A549 (cell line): ENCODE measurements around the gene MSI2. TPM values are rescaled to one million over a fixed set of nuclear protein-coding genes. Genes with fewer than 3 reads are reported as not detected.

Experiments used
- ATAC-seq, 2 experiments: fragments of 200-7000 bp in 1 of 2; fragments of >200 bp in 1 of 2; cut with Nextera tagmentation in 1 of 2; cut with Tn5 transposase in 1 of 2; 3 replicates each; pipeline versions ENCODE4 v1.8.0 to v1.9.1; 2018 to 2020; ENCODE audit warnings: mild to moderate bottlenecking in 1 of 2, moderate library complexity in 1 of 2
- CTCF ChIA-PET: fragments of 300-600 bp; sonication (Branson Sonifier 250); formaldehyde crosslinking; extraction: SDS; loops from one replicate; lab custom pipeline; 2021; ENCODE audit warnings: antibody characterized with exemption, inconsistent platforms; lab: Yijun Ruan, JAX
- POLR2A ChIA-PET: fragments of 350-600 bp; formaldehyde crosslinking; extraction: SDS; loops from one replicate; lab custom pipeline; 2021; ENCODE audit warnings: antibody characterized with exemption, inconsistent platforms; lab: Yijun Ruan, JAX
- DNase-seq, 2 experiments: peaks; one replicate each; pipeline versions ENCODE4 v3.0.0 to v3.0.0-alpha.2; 2011 to 2016; ENCODE audit warnings: low read depth in 1 of 2, low spot score in 1 of 2
- FAIRE-seq: peaks from 2 replicates; lab custom pipeline; 2011; peaks lifted over from hg19 to GRCh38; lab: Jason Lieb, UNC
- H3K27ac ChIP-seq, 2 experiments: fragments of >200 bp; sonication (Bioruptor Twin); formaldehyde crosslinking; 3 replicates each; pipeline ENCODE4 v1.5.1; 2016 to 2017
- H3K4me1 ChIP-seq: fragments of >200 bp; sonication (Bioruptor Twin); formaldehyde crosslinking; 3 replicates; pipeline ENCODE4 v1.6.1; 2016
- H3K4me2 ChIP-seq: fragments of >200 bp; sonication (Bioruptor Twin); formaldehyde crosslinking; 3 replicates; pipeline ENCODE4 v1.6.1; 2016
- H3K4me3 ChIP-seq: fragments of >200 bp; sonication (Bioruptor Twin); formaldehyde crosslinking; 3 replicates; pipeline ENCODE4 v1.5.1; 2016
- H3K9me3 ChIP-seq: fragments of >200 bp; sonication (Bioruptor Twin); formaldehyde crosslinking; 3 replicates; pipeline ENCODE4 v1.6.1; 2016
- BHLHE40 ChIP-seq: IDR thresholded peaks from 2 replicates; pipeline ENCODE4 v1.6.1; 2012; ENCODE audit warnings: low read depth, low read length, inconsistent platforms
- CBX8 ChIP-seq: fragments of 200-600 bp; sonication (generic); IDR thresholded peaks from 2 replicates; pipeline ENCODE4 v1.6.1; 2016
- E2F6 ChIP-seq: IDR thresholded peaks from 2 replicates; pipeline ENCODE4 v1.6.1; 2012; ENCODE audit warnings: low read depth, borderline replicate concordance
- EHF ChIP-seq: fragments of 250-450 bp; sonication (Bioruptor Pico); IDR thresholded peaks from 2 replicates; pipeline ENCODE4 v1.5.0; 2020; ENCODE audit warnings: mild to moderate bottlenecking
- EP300 ChIP-seq, 2 experiments: fragments of >200 bp; sonication (Bioruptor Twin); formaldehyde crosslinking; IDR thresholded peaks; 2 replicates in 1 of 2; 3 replicates in 1 of 2; pipeline ENCODE4 v1.6.1; 2016 to 2017
- FOSB ChIP-seq: fragments of 250-450 bp; sonication (Bioruptor Pico); IDR thresholded peaks from 2 replicates; pipeline ENCODE4 v1.5.0; 2020; ENCODE audit warnings: mild to moderate bottlenecking, moderate library complexity
- FOXS1 ChIP-seq: fragments of 250-450 bp; sonication (Bioruptor Pico); IDR thresholded peaks from 2 replicates; pipeline ENCODE4 v1.5.0; 2020; ENCODE audit warnings: mild to moderate bottlenecking, moderate library complexity
- HOXA7 ChIP-seq: fragments of 250-450 bp; sonication (Bioruptor Pico); IDR thresholded peaks from 2 replicates; pipeline ENCODE4 v1.5.0; 2020; ENCODE audit warnings: mild to moderate bottlenecking, moderate library complexity
- JUNB ChIP-seq: fragments of >200 bp; sonication (Bioruptor Twin); formaldehyde crosslinking; IDR thresholded peaks from 2 replicates; pipeline ENCODE4 v1.6.1; 2016
- MAX ChIP-seq: IDR thresholded peaks from 2 replicates; pipeline ENCODE4 v1.6.1; 2012
- NFE2L2 ChIP-seq: fragments of 150-350 bp; conservative IDR thresholded peaks from 2 replicates; pipeline ENCODE4 v1.6.1; 2014; ENCODE audit warnings: low read length
- NPAS2 ChIP-seq: fragments of 250-450 bp; sonication (Bioruptor Pico); IDR thresholded peaks from 2 replicates; pipeline ENCODE4 v1.8.0; 2022; ENCODE audit warnings: mild to moderate bottlenecking, moderate library complexity, borderline replicate concordance
- NR3C1 ChIP-seq: fragments of >200 bp; sonication (Bioruptor Twin); formaldehyde crosslinking; IDR thresholded peaks from 3 replicates; pipeline ENCODE4 v1.6.1; 2017
- PHF8 ChIP-seq: fragments of 200-600 bp; sonication (generic); IDR thresholded peaks from 2 replicates; pipeline ENCODE4 v1.6.1; 2016; ENCODE audit warnings: low read depth, mild to moderate bottlenecking, antibody characterized with exemption, moderate library complexity, borderline replicate concordance
- POLR2A ChIP-seq: IDR thresholded peaks from 2 replicates; pipeline ENCODE4 v1.6.1; 2012; ENCODE audit warnings: mild to moderate bottlenecking, low read length
- SREBF2 ChIP-seq: fragments of 450-650 bp; IDR thresholded peaks from 2 replicates; pipeline ENCODE4 v1.6.1; 2014; ENCODE audit warnings: mild to moderate bottlenecking, moderate library complexity
- ZNF302 ChIP-seq: fragments of 250-450 bp; sonication (Bioruptor Pico); IDR thresholded peaks from 2 replicates; pipeline ENCODE4 v1.9.0; 2021; ENCODE audit warnings: inconsistent platforms, mild to moderate bottlenecking, moderate library complexity
- WGBS: methylation state at CpG from one replicate; pipeline ENCODE4 v1.1.6; 2017; ENCODE audit errors: missing lambda C conversion rate; 5-methylcytosine and 5-hydroxymethylcytosine counted together
- polyA plus RNA-seq, 4 experiments: library from polyadenylated mRNA; depleted of rRNA in 3 of 4; stranded (reverse); fragments of >200 nt; fragmentation: RNase III in 1 of 4; extraction: RNeasy Plus Mini Kit Qiagen cat#74134 plus additional on column Dnase treatment in 1 of 4; gene quantifications; 2 replicates in 3 of 4; 3 replicates in 1 of 4; pipeline ENCODE4 v1.2.3, GENCODE V29; 2011 to 2017
- TF ChIP-seq, protein P1 (sequence below): fragments of 250-450 bp; sonication (Bioruptor Pico); IDR thresholded peaks from 2 replicates; pipeline ENCODE4 v1.5.0; 2020; ENCODE audit warnings: low read depth, mild to moderate bottlenecking, moderate library complexity
- TF ChIP-seq, protein P2 (sequence below): fragments of >200 bp; sonication (Bioruptor Twin); formaldehyde crosslinking; IDR thresholded peaks from 2 replicates; pipeline ENCODE4 v1.6.1; 2016
- TF ChIP-seq, protein P3 (sequence below): fragments of >200 bp; sonication (Bioruptor Twin); formaldehyde crosslinking; IDR thresholded peaks from 3 replicates; pipeline ENCODE4 v1.6.1; 2016

Gene MSI2
- polyA plus RNA-seq, 2 of the 4 experiments (the other 2 are of a cell fraction), result 43.6 to 44.4 TPM

- no peak for ATAC-seq
Measured at GRCh38 chr17:57391076-57391825, 134.9 kb downstream of the MSI2 start.

DNA sequence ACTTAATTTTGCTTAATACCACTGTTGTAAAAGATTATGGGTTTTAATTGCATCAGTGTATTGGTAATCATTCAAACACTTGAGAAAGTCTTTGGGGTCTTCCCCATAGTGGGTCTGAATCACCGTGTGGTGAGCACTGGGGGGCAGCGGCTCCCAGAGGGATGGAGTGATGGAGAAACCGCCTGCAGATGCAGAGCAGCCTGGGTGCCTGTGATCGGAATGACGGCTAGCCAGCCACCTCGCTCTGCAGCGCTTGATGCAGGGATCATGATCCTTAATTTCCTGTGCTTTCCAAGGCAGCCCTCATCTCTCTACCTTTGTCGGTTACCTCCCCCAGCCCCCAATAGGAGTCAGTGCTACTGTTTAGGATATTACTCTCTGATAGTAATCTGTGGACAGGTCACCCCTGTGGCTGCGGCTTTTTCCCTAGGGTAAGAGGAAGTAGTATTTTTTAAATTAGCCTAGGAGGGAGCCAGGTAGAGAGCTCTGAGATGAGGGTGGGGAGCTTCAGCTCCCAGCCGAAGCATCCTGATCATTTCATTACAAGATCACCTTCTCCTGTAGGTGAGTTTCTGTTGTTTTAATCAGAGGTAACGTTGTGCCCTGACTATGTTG lies 135.6 kb downstream of the MSI2 start:
- 95% methylated on average over 11 of the region's 11 CpGs for WGBS
- ATAC-seq (no peak), DNase-seq (no peak), FAIRE-seq (no peak)
- H3K27ac ChIP-seq, result no peak overlapping the region
- H3K9me3 ChIP-seq, result peaks cover 26% of the 10 kb centered on the region
- H3K4me2 ChIP-seq, result no peak overlapping the region
- ChIA-PET POLR2A (no interaction called here), CTCF (interaction anchor here (1.1 kb wide), 1 partner anchor 15 kb away, joined by 3 read pairs; no protein-coding TSS in a partner anchor)
- H3K4me3 ChIP-seq, result no peak overlapping the region
- no peak for TF ChIP-seq HOXA7 (CRISPR knock-in tag)
- TF ChIP-seq POLR2A, result no peak
- TF ChIP-seq SREBF2, result no peak
- TF ChIP-seq, protein P1, sequence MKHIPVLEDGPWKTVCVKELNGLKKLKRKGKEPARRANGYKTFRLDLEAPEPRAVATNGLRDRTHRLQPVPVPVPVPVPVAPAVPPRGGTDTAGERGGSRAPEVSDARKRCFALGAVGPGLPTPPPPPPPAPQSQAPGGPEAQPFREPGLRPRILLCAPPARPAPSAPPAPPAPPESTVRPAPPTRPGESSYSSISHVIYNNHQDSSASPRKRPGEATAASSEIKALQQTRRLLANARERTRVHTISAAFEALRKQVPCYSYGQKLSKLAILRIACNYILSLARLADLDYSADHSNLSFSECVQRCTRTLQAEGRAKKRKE (CRISPR knock-in tag), result no peak
- TF ChIP-seq JUNB, result no peak
- no peak for TF ChIP-seq NR3C1
- no peak for TF ChIP-seq PHF8
- TF ChIP-seq EHF, result no peak
- TF ChIP-seq CBX8, result no peak
- TF ChIP-seq FOXS1 (CRISPR knock-in tag), result no peak
- TF ChIP-seq BHLHE40, result no peak
- no peak for TF ChIP-seq FOSB
- no peak for TF ChIP-seq NFE2L2
- TF ChIP-seq, protein P2, sequence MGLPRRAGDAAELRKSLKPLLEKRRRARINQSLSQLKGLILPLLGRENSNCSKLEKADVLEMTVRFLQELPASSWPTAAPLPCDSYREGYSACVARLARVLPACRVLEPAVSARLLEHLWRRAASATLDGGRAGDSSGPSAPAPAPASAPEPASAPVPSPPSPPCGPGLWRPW, result no peak
- TF ChIP-seq NPAS2 (CRISPR knock-in tag), result no peak
- peaks cover 8% of the 10 kb centered on the region; the same call in 2 of the 3 replicates for H3K4me1 ChIP-seq

More at GRCh38 chr17:57391076-57391825, 134.9 kb downstream of the MSI2 start:
- H3K4me3 ChIP-seq, result no peak overlapping the region
- peaks cover 5% of the 10 kb centered on the region; the same call in 2 of the 3 replicates for H3K4me1 ChIP-seq
- CTCF ChIA-PET, result interaction anchor here (1.1 to 1.4 kb wide), 2 partner anchors 16 to 207 kb away, joined by 3 to 5 read pairs; no protein-coding TSS in a partner anchor
- no peak for DNase-seq
- H3K9me3 ChIP-seq, result peaks cover 32% of the 10 kb centered on the region
- peak overlapping the region in 1 of 2 experiments; percentile 40; a peak in 2 of 6 replicates for H3K27ac ChIP-seq
- POLR2A ChIA-PET, result no interaction called here
- no peak for TF ChIP-seq ZNF302 (CRISPR knock-in tag)
- no peak for TF ChIP-seq E2F6
- TF ChIP-seq, protein P3, sequence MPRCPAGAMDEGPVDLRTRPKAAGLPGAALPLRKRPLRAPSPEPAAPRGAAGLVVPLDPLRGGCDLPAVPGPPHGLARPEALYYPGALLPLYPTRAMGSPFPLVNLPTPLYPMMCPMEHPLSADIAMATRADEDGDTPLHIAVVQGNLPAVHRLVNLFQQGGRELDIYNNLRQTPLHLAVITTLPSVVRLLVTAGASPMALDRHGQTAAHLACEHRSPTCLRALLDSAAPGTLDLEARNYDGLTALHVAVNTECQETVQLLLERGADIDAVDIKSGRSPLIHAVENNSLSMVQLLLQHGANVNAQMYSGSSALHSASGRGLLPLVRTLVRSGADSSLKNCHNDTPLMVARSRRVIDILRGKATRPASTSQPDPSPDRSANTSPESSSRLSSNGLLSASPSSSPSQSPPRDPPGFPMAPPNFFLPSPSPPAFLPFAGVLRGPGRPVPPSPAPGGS, result no peak
- TF ChIP-seq, all 56 proteins: peak for 0
- FAIRE-seq, result no peak
- 78% methylated on average over 11 of the region's 11 CpGs for WGBS
- H3K4me2 ChIP-seq, result no peak overlapping the region

DNA sequence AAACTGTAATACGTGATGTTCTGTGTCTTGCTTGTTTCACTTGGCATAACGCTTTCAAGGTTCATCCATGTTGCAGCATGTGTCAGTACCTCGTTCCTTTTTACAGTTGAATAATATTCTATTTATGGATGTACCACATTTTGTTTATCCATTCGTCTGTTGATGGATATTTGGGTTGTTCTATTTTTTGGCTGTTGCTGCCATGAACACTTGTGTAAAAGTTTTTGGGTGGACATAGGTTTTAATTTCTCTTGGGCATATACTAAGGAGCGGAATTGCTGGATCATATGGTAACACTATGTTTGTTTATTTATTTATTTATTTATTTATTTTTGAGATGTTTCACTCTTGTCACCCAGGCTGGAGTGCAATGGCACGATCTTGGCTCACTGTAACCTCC lies 137.0 kb downstream of the MSI2 start:
- H3K4me3 ChIP-seq, result no peak overlapping the region
- ATAC-seq (no peak), FAIRE-seq (no peak), DNase-seq (no peak)
- H3K27ac ChIP-seq, result no peak overlapping the region
- 90% methylated on average over 6 of the region's 6 CpGs for WGBS
- peaks cover 8% of the 10 kb centered on the region; the same call in 2 of the 3 replicates for H3K4me1 ChIP-seq
- TF ChIP-seq EHF, result no peak
- no peak for TF ChIP-seq MAX
- TF ChIP-seq EP300 (IDR thresholded peaks at IDR 0.05), result no peak
- CTCF ChIA-PET, result no interaction called here
- POLR2A ChIA-PET, result no interaction called here
- H3K9me3 ChIP-seq, result peaks cover 16% of the 10 kb centered on the region
- no peak overlapping the region for H3K4me2 ChIP-seq
